ENCODE results near the gene FAM107B. TPM values are rescaled to one million over a fixed set of nuclear protein-coding genes. Genes with fewer than 3 reads are reported as not detected.

The FAM107B gene
- total RNA-seq, 1 donor from 2014 or later: 82.2 TPM

- no peak for TF ChIP-seq CTCF (IDR thresholded peaks at IDR 0.05; ENCODE audit: unreplicated experiment)
- H3K27ac Mint-ChIP-seq: no peak overlapping the region
- no peak for DNase-seq (ENCODE audit: low spot score, unreplicated experiment)
- H3K4me3 Mint-ChIP-seq (ENCODE audit: low read depth): peak overlapping the region; percentile 76
- H3K4me1 Mint-ChIP-seq (ENCODE audit: low read depth): peaks cover 31% of the 10 kb centered on the region
- no peaks in the 10 kb centered on the region for H3K9me3 Mint-ChIP-seq (ENCODE audit: low read depth)
- peaks cover 2% of the 10 kb centered on the region for H3K36me3 Mint-ChIP-seq (ENCODE audit: insufficient read depth)
- H3K27me3 Mint-ChIP-seq: no peaks in the 10 kb centered on the region
These were observed 169.3 kb downstream of the FAM107B start for GRCh38 chr10:14605231-14605925.

GRCh38 chr10:14604181-14605142 lies 170.2 kb downstream of the FAM107B start:
- peaks cover 2% of the 10 kb centered on the region for H3K36me3 Mint-ChIP-seq (ENCODE audit: insufficient read depth)
- peak overlapping the region; percentile 78 for H3K27ac Mint-ChIP-seq
- peaks cover 26% of the 10 kb centered on the region for H3K4me1 Mint-ChIP-seq (ENCODE audit: low read depth)
- H3K9me3 Mint-ChIP-seq (ENCODE audit: low read depth): no peaks in the 10 kb centered on the region
- H3K4me3 Mint-ChIP-seq (ENCODE audit: low read depth): peak overlapping the region; percentile 76
- no peak for TF ChIP-seq CTCF (IDR thresholded peaks at IDR 0.05; ENCODE audit: unreplicated experiment)
- H3K27me3 Mint-ChIP-seq: no peaks in the 10 kb centered on the region
- DNase-seq (ENCODE audit: low spot score, unreplicated experiment): peak; percentile 73

- Mint-ChIP-seq H3K4me1 (ENCODE audit: low read depth) (peaks cover 25% of the 10 kb centered on the region), H3K27me3 (no peaks in the 10 kb centered on the region), H3K27ac (peak overlapping the region; percentile 95), H3K9me3 (ENCODE audit: low read depth) (no peaks in the 10 kb centered on the region), H3K36me3 (ENCODE audit: insufficient read depth) (peaks cover 2% of the 10 kb centered on the region), H3K4me3 (ENCODE audit: low read depth) (peak overlapping the region; percentile 97)
- peak; percentile 15 for DNase-seq (ENCODE audit: low spot score, unreplicated experiment)
- TF ChIP-seq CTCF (IDR thresholded peaks at IDR 0.05; ENCODE audit: unreplicated experiment): no peak
These were observed 171.1 kb downstream of the FAM107B start for GRCh38 chr10:14603534-14604102.

- peaks cover 8% of the 10 kb centered on the region for H3K36me3 Mint-ChIP-seq (ENCODE audit: insufficient read depth)
- H3K9me3 Mint-ChIP-seq (ENCODE audit: low read depth): no peaks in the 10 kb centered on the region
- H3K4me1 Mint-ChIP-seq (ENCODE audit: low read depth): peaks cover 30% of the 10 kb centered on the region
- no peaks in the 10 kb centered on the region for H3K27me3 Mint-ChIP-seq
- H3K27ac Mint-ChIP-seq: peak overlapping the region; percentile 95
- no peak for TF ChIP-seq CTCF (IDR thresholded peaks at IDR 0.05; ENCODE audit: unreplicated experiment)
- H3K4me3 Mint-ChIP-seq (ENCODE audit: low read depth): peak overlapping the region; percentile 97
- no peak for DNase-seq (ENCODE audit: low spot score, unreplicated experiment)
These were observed 171.7 kb downstream of the FAM107B start for GRCh38 chr10:14602807-14603533.
